HG03139 (cell line): ENCODE data around the gene BTBD10.

Experiments
- ATAC-seq: cut with Tn5 transposase; IDR thresholded peaks from one replicate; pipeline ENCODE4 v1.9.1; 2021; ENCODE audit not compliant: unreplicated experiment

BTBD10 gene

GRCh38 chr11:13339195-13340153, 123.5 kb downstream of the BTBD10 start:
- no peak for ATAC-seq

GRCh38 chr11:13338427-13339069, 124.5 kb downstream of the BTBD10 start:
- ATAC-seq = no peak

GRCh38 chr11:13338019-13338426, 125.0 kb downstream of the BTBD10 start:
- no peak for ATAC-seq
